ENCODE measurements around the gene CACNA1H. TPM values are rescaled to one million over a fixed set of nuclear protein-coding genes. Genes with fewer than 3 reads are reported as not detected.
"Not testable (repeated sequence)": the region's sequence is repeated elsewhere in the genome, so short reads cannot be mapped to it uniquely, and the experiment has no call there.

Gene CACNA1H
- total RNA-seq, 4 donors from 2014 or later, result 225 to 361 (median 259) TPM

GRCh38 chr16:1188432-1189189, 35.7 kb downstream of the CACNA1H start:
- peaks cover 5 to 79% (median 75%) of the 10 kb centered on the region in 4 donors for H3K4me1 ChIP-seq
- no peak for DNase-seq (ENCODE audit: extremely low spot score)
- TF ChIP-seq POLR2A (IDR thresholded peaks at IDR 0.05; ENCODE audit: low read depth) (no peak), POLR2AphosphoS5 (IDR thresholded peaks at IDR 0.05) (peak in 1 of 2 donors; percentile 23)
- H3K36me3 ChIP-seq, result peaks cover 0 to 7% (median 3%) of the 10 kb centered on the region in 4 donors
- H3K27me3 ChIP-seq, result no peaks in the 10 kb centered on the region
- intact Hi-C loops (cut with DNase I), result no loop called here
- H3K9me3 ChIP-seq, result no peaks in the 10 kb centered on the region
- H3K4me3 ChIP-seq, result no peak overlapping the region
- WGBS, result 43% methylated on average over 26 of the region's 32 CpGs
- H3K27ac ChIP-seq (replicated peaks in 1 of 4), result peak overlapping the region in 3 of 4 donors; percentile 47 to 55 (median 50)

- no peaks in the 10 kb centered on the region for H3K9me3 ChIP-seq
- H3K27ac ChIP-seq (replicated peaks in 1 of 4), result peak overlapping the region in 2 of 4 donors; percentile 85 to 88
- peaks cover 0 to 7% (median 2%) of the 10 kb centered on the region in 4 donors for H3K36me3 ChIP-seq
- WGBS, result 62% methylated on average over 6 of the region's 7 CpGs
- H3K27me3 ChIP-seq, result no peaks in the 10 kb centered on the region
- no peak for DNase-seq (ENCODE audit: extremely low spot score)
- peaks cover 0 to 79% (median 75%) of the 10 kb centered on the region in 4 donors for H3K4me1 ChIP-seq
- no peak overlapping the region for H3K4me3 ChIP-seq
- TF ChIP-seq EP300 (IDR thresholded peaks at IDR 0.05) (no peak), CTCF (IDR thresholded peaks at IDR 0.05) (no peak), POLR2A (IDR thresholded peaks at IDR 0.05; ENCODE audit: low read depth) (no peak), POLR2AphosphoS5 (IDR thresholded peaks at IDR 0.05) (no peak)
- intact Hi-C loops (cut with DNase I), result no loop called here
Measured at GRCh38 chr16:1189455-1189854, 36.5 kb downstream of the CACNA1H start.

GRCh38 chr16:1190789-1191188, 37.9 kb downstream of the CACNA1H start:
- intact Hi-C loops (cut with DNase I), result loop anchor here (5.0 kb wide), 1 partner anchor 38 kb away; the partner anchor contains the start of gene CACNA1H
- not testable (repeated sequence) for H3K36me3 ChIP-seq; H3K9me3 ChIP-seq; H3K4me3 ChIP-seq; H3K27me3 ChIP-seq; DNase-seq (ENCODE audit: extremely low spot score)
- peaks cover 0 to 83% (median 74%) of the 10 kb centered on the region in 4 donors for H3K4me1 ChIP-seq
- peak overlapping the region; percentile 40 to 88 (median 81) for H3K27ac ChIP-seq (replicated peaks in 1 of 4)
- WGBS, result no CpG with 5 or more reads among the region's 11 CpGs

GRCh38 chr16:1192384-1193073, 39.6 kb downstream of the CACNA1H start:
- intact Hi-C loops (cut with DNase I), result loop anchor here (5.0 kb wide), 1 partner anchor 40 kb away; the partner anchor contains the start of gene CACNA1H
- H3K27ac ChIP-seq (replicated peaks in 1 of 4), result peak overlapping the region; percentile 77 to 88 (median 83)

GRCh38 chr16:1193143-1193824, 40.4 kb downstream of the CACNA1H start:
- H3K4me1 ChIP-seq, result peaks cover 0 to 84% (median 72%) of the 10 kb centered on the region in 4 donors
- intact Hi-C loops (cut with DNase I), result loop anchor here (5.0 kb wide), 1 partner anchor 41 kb away; the partner anchor contains the start of gene CACNA1H
- peak overlapping the region; percentile 77 to 88 (median 83) for H3K27ac ChIP-seq (replicated peaks in 1 of 4)
- no peak for DNase-seq (ENCODE audit: extremely low spot score)
- no peak overlapping the region for H3K4me3 ChIP-seq
- WGBS, result 82% methylated on average over 8 of the region's 30 CpGs
- no peaks in the 10 kb centered on the region for H3K9me3 ChIP-seq
- TF ChIP-seq POLR2AphosphoS5 (IDR thresholded peaks at IDR 0.05), result peak; percentile 66 to 73
- TF ChIP-seq CTCF (IDR thresholded peaks at IDR 0.05), result no peak
- H3K27me3 ChIP-seq, result peaks cover 0 to 3% (median 0%) of the 10 kb centered on the region in 4 donors
- peaks cover 0 to 18% (median 10%) of the 10 kb centered on the region in 4 donors for H3K36me3 ChIP-seq

More at GRCh38 chr16:1192384-1193073, 39.6 kb downstream of the CACNA1H start:
- Histone ChIP-seq H3K4me1 (peaks cover 0 to 88% (median 76%) of the 10 kb centered on the region in 4 donors), H3K36me3 (peaks cover 0 to 11% (median 7%) of the 10 kb centered on the region in 4 donors), H3K27me3 (peaks cover 0 to 3% (median 0%) of the 10 kb centered on the region in 4 donors), H3K9me3 (no peaks in the 10 kb centered on the region), H3K4me3 (no peak overlapping the region)
- TF ChIP-seq POLR2A (IDR thresholded peaks at IDR 0.05; ENCODE audit: low read depth) (no peak), POLR2AphosphoS5 (IDR thresholded peaks at IDR 0.05) (peak; percentile 14 to 27)
- WGBS, result 41% methylated on average over 6 of the region's 9 CpGs
- DNase-seq (ENCODE audit: extremely low spot score), result no peak
